Measurements from ENCODE around the gene AGBL4.
"Not testable (repeated sequence)": the region's sequence is repeated elsewhere in the genome, so short reads cannot be mapped to it uniquely, and the experiment has no call there.

The AGBL4 gene

DNA sequence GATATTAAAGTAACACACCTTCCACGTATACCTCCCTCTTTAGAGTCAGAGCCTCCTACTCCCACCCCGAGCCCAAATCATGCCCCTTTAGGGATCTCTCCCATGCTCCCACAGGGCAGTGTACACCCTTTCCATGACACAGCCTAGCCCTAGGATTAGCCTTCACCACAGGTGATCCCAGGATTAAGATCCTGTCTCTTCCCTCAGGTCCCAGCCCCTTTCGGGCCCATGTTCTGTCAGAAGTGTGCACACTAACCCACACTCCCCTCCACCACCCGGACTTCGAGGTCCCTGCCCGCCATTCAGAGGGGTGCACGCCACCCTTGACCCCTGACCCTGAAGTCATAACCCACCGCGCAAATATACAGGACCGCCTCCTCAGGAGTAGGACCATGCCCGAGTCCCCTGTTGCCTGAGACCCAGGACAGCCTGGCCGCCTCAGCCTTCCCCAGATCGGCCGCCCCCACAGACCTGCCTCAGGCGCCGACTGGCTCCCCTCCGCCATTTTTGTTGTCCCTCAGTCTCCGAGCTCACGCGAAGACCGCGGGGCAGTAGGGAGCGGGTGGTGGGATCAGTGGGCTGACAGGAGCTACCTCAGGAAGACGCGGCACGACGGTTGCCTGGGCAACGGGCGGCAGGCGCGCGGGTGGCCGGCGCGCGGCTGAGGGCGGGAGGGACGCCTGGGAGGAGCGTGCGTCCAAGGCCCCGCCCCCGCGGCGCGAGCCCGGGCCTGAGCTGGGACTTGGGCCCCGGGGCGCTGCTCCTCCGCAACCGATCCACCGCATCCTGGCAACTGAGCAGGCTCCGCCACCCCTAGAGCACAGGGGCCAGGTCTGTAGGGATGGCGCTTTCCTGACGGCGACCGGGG is at the start of gene AGBL4:
Gene AGBL4, minus strand, starts transcription at position 663 of the 868 bp plus-strand sequence.
- peak; percentile 23 for DNase-seq

DNA sequence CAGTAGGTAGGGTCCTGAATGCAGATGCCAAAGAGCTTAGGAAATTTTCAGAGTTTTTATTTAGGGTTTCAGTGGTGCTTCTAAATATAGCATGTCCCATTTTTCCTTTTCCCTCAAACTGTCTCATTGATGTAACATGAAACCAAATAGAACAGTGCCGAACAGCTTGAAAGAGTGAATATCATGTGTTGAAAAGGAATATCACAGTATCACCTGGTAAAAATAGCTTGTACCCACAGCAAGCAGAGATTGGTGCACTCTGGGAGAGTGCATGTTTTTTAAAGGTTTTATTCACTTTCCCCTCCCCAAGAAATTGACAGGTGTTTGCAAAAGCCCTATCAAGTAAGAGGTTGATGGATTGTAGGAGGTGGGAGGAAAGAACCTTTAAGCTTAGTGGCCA is 43.1 kb upstream of the AGBL4 start:
- DNase-seq: no peak

DNA sequence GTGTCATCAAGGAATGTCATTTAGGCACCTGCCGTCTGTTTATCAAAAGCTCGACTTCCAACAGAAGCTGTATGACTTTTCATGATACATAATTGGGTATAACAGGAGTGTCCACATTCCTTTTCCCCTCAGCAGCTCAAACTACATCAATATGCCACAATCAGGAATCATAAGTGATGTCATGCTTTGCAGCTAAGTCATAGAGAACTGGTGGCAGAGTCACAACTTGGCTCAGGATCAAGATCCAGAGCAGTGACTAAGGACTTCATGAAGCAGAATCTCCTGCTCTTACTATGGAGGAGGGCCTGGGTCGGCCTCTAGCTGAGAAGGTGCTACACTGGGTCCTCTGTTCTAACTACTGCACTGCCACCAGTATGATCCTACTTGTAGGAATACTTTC is 36.5 kb upstream of the AGBL4 start:
- DNase-seq: no peak

DNA sequence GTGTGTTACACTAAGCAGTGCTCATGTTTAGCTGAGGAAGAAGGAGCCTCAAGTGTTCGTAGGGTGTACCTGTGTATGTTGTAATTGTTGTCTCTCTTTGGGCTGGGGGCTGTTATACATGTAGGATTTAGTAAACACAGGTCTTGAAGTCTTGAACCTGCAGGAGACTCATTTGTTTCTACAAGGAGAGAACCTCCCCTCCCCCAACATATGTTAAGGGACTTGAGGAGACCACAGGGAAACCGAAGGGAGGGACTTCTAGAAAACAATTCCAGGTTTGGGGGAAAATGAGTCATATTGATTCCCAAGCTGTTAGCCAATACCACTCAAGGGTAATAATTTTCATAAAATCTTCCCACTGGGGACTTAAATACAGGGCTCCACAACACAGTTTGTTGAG is 25.0 kb upstream of the AGBL4 start:
- DNase-seq: no peak

DNA sequence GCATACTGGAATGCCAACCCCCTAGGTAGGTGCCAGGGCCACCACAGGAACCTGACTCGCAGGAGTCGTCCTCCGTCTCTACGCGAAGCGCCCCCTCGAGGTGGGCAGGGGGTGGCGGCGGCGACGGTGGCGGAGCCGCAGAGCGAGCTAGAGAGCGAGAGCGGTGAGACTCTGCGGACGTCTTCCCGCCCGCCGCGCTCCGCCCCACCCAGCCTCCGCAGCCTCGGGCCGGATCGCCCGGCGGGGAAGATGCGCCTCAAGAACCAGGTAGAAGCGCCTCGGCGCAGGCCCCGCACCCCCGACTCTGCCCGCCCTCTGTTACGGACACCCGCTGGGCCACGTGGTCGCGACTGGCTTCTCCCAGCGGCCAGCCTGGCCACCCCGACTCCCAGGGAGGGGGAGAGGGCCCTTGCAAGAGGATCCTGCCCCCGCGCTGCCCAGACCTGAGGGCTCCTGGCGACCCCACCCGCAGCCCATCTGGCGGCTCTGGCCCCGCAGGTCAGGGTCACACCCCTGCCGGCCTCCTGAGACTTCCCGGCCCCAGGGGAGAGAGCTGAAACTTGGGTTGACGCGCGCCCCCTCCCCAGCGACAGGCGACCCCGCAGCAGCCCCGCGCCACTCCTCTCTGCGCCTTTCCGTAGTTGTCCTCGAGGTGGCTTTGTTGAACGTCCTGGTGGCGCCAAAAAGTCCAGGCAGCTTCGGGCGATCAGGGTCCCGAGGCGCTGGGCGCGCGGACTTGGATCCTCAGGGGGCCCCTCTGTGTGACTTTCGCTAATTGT is 24.4 kb upstream of the AGBL4 start:
- no peak for DNase-seq

DNA sequence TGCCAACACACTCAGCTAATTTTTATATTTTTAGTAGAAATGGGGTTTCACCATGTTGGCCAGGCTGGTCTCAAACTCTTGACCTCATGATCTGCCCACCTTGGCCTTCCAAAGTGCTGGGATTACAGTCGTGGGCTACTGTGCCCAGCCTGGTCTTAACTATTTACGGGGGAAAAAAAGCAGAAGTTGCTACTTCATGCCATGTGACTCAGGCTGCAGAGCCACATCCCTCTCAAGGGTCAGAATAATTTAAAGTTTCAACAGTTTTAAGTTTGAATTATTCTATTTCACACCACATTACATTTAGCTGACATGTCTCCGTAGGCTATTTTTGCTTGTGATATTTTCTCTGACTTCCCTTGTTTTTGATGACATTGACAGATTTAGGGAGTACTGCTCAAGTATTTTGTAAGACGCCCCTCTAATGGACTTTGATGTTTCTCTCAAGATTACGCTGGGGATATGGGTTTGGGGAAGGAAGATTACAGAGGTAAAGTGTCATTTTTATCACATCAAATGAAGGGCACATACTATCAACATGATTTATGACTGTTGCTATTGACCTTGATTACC is 14.6 kb upstream of the AGBL4 start:
- no peak for DNase-seq

DNA sequence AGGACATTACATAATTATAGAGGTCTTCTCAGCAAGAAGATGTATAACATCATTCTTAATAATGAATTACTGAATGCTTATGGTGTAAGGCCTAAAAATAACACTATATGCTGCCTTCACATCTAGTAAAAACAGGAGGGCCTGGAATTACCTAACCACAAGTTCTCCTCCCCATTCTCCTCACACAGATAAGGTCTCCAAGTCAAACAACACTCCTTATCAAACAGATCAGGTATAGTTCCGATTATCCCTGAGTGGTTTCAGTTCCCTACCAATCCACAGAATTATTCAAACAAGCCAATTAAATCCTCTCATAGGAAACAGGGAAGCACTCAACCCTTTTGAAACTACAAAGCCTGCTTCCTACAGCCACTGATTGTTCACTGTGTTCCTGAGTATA is 4.0 kb upstream of the AGBL4 start:
- DNase-seq: no peak

DNA sequence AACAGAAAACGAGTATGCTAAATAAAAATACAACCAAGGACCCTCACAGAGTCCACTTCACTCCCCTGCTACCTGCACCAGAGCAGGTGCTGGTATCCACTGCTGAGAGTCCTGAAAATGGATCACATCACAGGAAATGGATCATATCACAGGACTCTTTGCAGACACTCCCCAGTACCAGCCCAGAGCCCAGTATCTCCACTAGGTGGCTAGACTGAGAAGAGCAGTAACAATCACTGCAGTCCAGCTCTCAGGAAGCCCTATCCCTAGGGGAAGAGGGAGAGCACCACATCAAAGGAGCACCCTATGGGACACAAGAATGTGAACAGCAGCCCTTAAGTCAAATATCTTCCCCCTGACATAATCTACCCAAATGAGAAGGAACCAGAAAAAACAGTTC is 28.0 kb downstream of the AGBL4 start:
- no peak for DNase-seq

DNA sequence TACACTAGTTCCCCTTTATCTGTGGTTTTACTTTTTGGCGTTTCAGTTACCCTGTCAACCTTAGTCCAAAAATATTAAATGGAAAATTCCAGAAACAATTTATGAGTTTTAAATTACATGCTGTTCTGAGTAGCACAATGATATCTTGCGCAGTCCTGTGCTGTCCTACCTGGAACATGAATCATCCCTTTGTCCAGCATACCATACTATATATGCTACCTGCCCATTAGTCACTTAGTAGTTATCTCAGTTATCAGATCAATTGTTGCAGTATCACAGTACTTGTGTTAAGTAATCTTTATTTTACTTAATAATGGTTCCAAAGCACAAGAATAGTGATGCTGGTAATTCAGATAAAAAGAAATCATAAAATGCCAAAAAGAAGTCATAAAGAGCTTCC is 52.7 kb downstream of the AGBL4 start:
- no peak for DNase-seq

DNA sequence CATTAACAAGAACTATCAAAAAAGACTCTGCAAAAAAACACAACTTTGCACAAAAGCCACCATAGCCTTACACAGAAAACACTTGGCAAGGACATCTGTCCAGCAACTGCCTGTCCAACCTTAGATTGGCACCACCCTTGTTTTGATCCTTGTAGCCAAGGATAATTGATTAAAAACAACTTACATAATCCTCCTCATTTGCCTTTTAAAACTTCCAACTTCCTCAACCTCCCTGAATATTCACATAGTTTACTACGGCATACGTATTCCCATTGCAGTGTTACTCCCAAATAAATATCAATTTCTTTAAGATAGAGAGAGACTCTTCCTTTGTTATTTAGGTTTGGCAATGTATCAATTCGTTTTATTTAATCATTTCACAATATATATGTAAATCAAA is 72.4 kb downstream of the AGBL4 start:
- DNase-seq: no peak

DNA sequence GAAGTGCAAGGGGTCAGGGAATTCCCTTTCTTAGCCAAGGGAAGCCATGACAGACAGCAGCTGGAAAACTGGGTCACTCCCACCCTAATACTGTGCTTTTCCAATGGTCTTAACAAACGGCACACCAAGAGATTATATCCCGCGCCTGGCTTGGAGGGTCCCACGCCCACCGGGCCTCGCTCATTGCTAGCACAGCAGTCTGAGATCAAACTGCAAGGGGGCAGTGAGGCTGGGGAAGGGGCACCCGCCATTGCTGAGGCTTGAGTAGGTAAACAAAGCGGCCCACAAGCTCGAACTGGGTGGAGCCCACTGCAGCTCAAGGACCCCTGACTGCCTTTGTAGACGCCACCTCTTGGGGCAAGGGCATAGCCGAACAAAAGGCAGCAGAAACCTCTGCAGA is 108.5 kb downstream of the AGBL4 start:
- DNase-seq: not testable (repeated sequence)

DNA sequence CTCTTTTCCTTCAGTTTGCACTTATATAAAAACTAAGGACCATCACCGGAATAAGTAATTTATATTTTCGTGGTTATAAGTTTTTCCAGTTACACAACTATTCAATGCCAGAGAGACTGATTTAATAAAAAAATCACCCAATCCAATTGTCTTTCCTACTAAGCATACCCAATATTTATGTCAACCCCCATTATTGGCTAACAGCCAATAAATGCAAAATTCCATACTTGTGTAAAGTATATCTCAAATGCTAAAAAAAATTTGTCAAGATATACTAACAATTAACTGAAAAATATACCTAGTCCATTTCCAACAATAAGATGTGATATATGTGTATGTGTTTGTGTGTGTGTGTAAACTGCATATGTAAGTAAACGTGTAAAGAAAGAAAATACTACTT is 117.4 kb downstream of the AGBL4 start:
- no peak for DNase-seq

DNA sequence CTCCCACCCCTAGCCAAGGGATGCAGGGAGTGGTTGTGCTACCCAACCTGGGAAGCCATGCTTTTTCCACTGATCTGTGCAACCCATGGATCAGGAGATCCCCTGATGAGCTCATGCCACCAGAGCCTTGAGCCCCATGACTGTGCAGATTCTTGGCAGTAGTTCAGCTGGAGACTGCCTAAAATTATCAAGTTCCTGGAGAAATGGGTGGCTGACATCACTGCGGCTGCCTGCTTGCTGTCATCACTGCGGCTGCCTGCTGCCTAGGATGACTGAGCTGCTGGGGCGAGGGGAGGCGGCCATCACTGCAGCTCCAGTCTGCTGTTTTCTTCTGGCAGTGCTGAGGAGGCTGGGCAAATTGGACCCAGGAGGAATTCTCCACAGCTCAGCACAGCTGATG is 159.2 kb downstream of the AGBL4 start:
- DNase-seq: no peak

DNA sequence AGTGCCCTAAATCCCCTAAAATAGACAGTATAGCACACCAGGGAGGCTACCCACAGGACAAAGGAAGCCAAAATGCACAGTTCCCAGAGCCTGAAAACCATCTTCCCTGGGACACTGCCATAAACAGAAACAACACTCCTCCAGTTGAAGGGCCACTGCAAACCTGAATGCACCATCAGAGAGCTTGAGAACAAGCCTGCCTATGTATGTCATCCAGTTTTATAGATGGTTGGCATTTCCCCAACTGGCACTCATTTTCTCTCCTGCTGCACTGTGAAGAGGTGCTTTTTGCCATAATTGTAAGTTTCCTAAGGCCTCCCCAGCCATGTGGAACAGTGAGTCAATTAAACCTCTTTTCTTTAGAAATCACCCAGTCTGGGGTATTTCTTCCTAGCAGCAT is 169.0 kb downstream of the AGBL4 start:
- DNase-seq: no peak

DNA sequence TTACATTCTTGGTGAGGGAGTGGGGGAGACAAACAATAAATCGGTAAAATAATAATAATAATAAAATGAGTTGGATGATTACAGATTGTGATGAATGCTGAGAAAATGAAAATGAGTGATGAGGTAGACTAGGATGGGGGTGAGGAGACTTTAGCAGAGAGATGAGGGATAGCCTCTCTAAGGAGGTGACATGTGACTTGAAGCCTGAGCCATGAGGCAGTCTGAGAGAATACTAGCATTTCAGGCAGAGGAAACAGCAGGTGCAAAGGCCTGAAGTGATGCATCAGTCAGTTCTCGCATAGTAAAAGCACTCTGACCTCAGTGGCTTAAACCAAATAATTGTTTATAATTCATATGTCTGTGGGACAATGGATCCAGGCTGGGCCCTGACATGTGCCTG is 181.2 kb downstream of the AGBL4 start:
- DNase-seq: no peak

DNA sequence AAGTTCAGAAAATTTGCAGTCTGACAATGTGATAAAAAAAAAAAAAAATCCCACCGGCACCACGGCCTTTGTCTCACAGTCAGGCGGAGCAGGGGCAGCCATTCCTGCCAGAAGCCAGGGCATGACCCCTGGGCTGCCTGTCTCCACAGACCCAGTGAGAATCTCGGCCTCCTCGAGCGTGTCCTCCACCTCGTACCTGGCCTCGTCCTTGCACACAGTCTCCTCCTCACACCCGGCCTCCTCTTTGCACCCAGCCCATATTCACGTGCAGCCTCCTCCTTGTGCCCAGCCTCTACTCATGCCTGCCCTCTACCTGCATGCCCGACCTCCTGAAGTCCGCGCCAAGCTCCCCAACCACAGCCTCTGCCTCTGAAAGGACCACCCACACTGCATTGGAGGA is 182.0 kb downstream of the AGBL4 start:
- no peak for DNase-seq

DNA sequence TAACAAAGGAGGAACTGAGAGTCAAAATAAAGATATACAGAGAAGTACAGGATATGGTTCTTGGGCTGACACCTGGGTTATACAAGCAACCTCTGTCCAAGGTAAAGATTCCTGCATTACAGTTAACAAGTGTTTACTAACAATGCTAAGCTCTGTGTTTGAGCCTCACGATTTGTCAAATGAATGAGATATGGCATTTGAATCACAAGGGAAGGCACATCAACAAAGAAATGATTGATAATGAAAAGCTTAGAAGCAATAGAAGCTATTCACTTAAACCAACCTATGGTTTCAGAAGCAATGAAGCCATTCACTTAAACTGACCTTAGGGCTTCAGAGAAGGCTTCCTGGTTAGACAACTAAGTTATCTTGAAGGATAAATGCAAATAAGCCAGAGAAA is 199.5 kb downstream of the AGBL4 start:
- DNase-seq: no peak

DNA sequence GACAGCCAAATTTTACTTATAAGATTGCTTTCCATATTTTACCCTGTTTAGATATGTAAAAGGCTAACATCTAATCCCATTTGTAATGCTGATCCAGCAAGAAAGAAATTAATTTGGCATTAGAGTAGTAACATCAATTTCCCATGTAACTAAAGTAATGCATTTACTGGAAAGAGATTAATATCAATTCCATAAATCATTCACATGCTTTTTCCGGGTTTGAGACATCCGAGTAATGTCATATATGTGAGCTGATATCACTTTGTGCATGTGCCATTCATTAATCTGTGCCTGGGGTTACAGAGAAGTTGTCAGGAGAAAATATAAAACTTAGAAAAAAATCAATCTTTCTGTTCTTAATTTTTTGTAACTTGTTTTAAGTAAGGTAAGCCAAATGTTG is 206.1 kb downstream of the AGBL4 start:
- DNase-seq: no peak

DNA sequence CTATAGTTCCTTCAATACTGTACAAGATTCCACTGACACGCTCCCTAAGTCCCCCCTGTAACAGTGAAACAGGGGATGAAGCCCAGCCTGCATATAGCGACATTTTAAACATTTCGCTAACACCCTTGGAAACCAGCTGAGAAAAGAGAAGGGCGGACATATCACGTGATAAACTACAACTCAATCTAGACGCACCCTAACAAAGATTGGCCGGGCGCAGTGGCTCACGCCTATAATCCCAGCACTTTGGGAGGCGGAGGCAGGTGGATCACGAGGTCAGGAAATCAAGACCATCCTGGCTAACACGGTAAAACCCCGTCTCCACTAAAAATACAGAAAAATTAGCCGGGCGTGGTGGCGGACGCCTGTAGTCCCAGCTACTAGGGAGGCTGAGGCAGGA is 236.7 kb downstream of the AGBL4 start:
- DNase-seq: not testable (repeated sequence)

DNA sequence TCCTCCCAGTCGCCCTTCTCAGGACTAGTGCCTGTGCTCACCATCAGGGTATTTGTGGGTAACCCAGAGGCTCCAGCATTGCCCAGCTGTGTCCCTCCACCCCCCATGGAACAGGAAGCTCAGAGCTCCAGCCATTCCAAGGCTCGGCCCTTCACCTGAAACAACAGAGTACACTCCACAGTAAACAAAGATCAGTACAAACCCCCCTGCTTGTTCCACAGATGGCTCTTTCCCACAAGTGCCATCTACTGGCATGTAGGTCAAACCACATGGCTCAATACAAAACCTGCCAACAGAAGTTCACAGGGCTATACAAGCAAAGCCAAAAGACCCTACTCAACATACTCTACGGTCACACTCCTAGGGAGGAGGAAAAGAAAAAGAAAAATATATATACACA is 258.7 kb downstream of the AGBL4 start:
- no peak for DNase-seq

DNA sequence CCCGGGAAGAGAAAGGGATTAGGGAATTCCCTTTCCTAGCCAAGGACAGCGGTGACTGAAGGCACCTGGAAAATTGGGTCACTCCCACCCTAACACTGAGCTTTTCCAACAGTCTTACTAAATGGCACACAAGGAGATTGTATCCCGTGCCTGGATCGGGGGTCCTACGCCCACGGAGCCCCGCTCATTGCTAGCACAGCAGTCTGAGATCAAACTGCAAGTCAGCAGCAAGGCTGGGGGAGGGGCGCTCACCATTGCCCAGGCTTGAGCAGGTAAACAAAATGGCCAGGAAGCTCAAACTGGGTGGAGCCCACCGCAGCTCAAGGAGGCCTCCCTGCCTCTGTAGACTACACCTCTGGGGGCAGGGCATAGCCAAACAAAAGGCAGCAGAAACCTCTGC is 285.6 kb downstream of the AGBL4 start:
- DNase-seq: not testable (repeated sequence)

DNA sequence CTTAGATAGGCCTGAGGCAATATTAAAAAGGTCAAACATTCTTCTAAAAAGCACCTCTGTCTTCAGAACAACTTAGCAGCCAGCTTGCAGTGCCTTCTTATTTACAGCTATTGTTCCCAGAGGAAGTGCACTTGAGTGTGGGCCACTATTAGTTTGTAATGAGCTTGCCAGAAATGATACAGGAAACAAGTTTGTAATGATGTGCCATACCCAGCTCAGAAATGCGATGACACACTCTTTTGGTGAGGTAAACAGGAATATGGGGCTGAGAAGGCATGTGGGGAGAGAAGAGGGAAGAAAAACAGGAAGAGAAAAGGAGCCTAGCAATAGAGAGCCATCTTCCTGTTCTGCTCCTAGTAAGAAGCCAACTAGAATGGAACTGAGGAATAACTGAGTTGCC is 295.4 kb downstream of the AGBL4 start:
- DNase-seq: no peak

DNA sequence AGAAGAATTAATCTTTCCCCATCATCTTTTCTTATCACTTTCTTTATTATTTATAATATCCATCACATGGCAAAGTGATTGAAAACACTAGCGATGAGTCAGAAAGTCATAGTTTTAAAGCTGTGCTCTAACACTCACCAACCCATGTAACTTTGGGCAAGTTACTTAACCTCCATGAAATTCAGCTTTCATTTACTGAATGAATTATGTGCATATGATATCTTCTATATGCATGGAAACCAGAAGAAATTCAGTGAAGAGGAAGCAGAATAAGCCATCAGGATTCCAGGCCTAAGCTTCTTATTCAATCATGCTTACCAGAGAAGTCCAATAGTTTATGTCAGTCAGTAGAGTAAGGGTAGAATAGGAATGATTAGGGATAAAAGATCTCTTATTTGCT is 300.1 kb downstream of the AGBL4 start:
- DNase-seq: no peak

DNA sequence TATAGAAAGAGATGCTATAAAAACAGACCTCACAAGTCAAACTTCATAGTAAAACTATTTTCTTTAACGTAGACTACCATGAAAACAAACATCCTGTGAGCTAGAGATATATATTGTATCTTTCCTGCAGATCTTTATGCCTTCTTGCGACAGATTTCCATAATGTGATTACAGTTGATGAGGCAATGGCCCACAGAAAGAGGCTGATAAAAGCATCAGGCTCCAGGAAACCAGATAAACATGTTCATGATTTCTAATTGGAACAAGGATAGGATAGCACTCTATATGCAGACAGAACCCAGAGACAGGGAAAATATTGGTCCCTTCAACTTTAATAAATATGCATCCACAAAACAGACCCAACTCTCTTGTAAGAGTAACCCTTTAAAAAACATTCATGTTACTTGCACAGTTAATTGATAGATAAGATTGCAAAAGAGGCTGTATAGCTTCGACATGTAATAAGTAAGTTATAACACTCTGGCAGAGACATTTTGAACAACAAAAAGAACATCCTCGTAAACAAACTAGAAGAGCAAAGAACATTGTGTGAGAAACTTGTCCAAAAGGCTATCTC is 329.4 kb downstream of the AGBL4 start:
- no peak for DNase-seq
